NCI-H510A (cell line): ENCODE results near the gene FBLIM1.
"Not testable (repeated sequence)": the region's sequence is repeated elsewhere in the genome, so short reads cannot be mapped to it uniquely, and the experiment has no call there.

Source experiments
- DNase-seq: peaks from one replicate; lab custom pipeline; 2025; lab: John Stamatoyannopoulos, UW

Gene FBLIM1

GRCh38 chr1:15816674-15817073 lies 58.1 kb downstream of the FBLIM1 start:
- DNase-seq: no peak

- no peak for DNase-seq
Measured at GRCh38 chr1:15820478-15820877, 61.9 kb downstream of the FBLIM1 start.

GRCh38 chr1:15825800-15826199 lies 67.2 kb downstream of the FBLIM1 start:
- DNase-seq: no peak

- no peak for DNase-seq
Measured at GRCh38 chr1:15826810-15827507, 68.4 kb downstream of the FBLIM1 start.

- DNase-seq: not testable (repeated sequence)
Measured at GRCh38 chr1:15827567-15827966, 69.0 kb downstream of the FBLIM1 start.

- not testable (repeated sequence) for DNase-seq
Measured at GRCh38 chr1:15828931-15829330, 70.3 kb downstream of the FBLIM1 start.

GRCh38 chr1:15830258-15830657 lies 71.7 kb downstream of the FBLIM1 start:
- DNase-seq: no peak

- peak; percentile 88 for DNase-seq
Measured at GRCh38 chr1:15833069-15833679, 74.6 kb downstream of the FBLIM1 start.

- DNase-seq: no peak
Measured at GRCh38 chr1:15833842-15834405, 75.3 kb downstream of the FBLIM1 start.

GRCh38 chr1:15834406-15835204 lies 76.0 kb downstream of the FBLIM1 start:
- DNase-seq: peak; percentile 99

- peak; percentile 69 for DNase-seq
Measured at GRCh38 chr1:15835205-15835740, 76.7 kb downstream of the FBLIM1 start.

- peak; percentile 100 for DNase-seq
Measured at GRCh38 chr1:15835741-15836510, 77.3 kb downstream of the FBLIM1 start.
